Brain pericyte (primary cell): Measurements from ENCODE around the gene LLGL1.
A peak's percentile ranks its signal among the peaks of the same experiment; 100 is the strongest.

Experiments used
- DNase-seq: peaks from one replicate; pipeline ENCODE4 v3.0.0-alpha.2; 2012; ENCODE audit warnings: low read depth, low spot score

LLGL1 gene

GRCh38 chr17:18229771-18230170 lies 4.3 kb downstream of the LLGL1 start:
- no peak for DNase-seq

GRCh38 chr17:18230288-18231141 lies 5.1 kb downstream of the LLGL1 start:
- no peak for DNase-seq

GRCh38 chr17:18231164-18231563 lies 5.7 kb downstream of the LLGL1 start:
- no peak for DNase-seq

GRCh38 chr17:18233803-18234518 lies 8.5 kb downstream of the LLGL1 start:
- no peak for DNase-seq

DNA sequence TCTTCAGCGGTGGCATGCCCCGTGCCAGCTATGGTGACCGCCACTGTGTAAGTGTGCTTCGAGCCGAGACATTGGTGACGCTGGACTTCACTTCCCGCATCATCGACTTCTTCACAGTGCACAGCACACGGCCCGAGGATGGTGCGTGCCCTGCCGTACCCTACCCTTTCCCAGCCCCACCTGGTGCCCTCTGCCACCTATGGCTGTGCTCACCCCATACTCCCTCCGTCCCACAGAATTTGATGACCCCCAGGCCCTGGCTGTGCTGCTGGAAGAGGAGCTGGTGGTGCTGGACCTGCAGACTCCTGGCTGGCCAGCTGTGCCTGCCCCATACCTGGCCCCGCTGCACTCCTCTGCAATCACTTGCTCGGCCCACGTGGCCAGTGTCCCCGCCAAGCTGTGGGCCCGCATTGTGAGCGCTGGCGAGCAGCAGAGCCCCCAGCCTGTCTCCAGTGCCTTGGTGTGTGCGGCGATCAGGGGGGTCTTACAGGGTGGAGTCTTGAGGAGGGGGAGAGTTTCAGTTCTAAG lies 9.5 kb downstream of the LLGL1 start:
- DNase-seq = no peak

GRCh38 chr17:18235743-18236256 lies 10.4 kb downstream of the LLGL1 start:
- DNase-seq = peak; percentile 38

DNA sequence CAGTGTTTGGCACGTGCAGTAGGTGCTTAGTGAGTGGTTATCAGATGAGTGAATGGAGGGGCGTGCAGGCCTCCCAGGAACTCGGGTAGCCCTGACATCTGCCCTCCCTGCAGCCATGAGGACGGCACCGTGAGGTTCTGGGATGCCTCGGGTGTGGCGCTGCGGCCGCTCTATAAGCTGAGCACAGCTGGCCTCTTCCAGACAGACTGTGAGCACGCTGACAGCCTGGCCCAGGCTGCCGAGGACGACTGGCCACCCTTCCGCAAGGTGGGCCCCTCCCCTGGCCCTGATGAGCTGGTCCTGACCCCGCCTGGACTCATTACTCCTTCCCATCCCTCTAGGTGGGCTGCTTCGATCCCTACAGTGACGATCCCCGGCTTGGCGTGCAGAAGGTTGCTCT lies 11.1 kb downstream of the LLGL1 start:
- DNase-seq = no peak

DNA sequence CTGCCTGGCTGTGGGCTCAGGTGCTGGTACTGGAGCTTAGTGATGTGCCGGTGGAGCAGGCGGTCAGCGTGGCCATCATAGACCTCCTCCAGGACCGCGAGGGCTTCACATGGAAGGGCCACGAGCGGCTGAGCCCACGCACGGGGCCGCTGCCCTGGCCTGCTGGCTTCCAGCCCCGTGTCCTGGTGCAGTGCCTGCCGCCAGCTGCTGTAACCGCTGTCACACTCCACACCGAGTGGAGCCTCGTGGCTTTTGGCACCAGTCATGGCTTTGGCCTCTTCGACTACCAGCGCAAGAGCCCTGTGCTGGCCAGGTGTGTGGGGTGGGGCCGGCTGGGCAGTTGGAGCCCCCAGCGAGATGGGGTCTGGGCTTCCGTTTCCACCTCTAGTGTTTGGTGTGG lies 12.0 kb downstream of the LLGL1 start:
- no peak for DNase-seq

- no peak for DNase-seq
Observed at GRCh38 chr17:18238299-18238698, 12.9 kb downstream of the LLGL1 start.

DNA sequence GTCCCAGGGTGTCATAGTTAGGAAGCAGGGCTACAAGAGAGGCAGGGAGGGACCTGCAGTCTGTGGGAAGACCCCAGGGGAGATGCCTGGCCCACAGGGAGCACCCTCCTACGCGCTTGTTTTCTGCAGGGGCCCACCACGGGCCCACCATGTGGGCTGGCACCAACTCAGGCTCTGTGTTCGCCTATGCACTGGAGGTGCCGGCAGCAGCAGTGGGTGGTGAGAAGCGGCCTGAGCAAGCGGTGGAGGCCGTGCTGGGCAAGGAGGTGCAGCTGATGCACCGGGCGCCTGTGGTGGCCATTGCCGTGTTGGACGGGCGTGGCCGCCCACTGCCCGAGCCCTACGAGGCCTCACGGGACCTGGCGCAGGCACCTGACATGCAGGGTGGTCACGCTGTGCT lies 15.0 kb downstream of the LLGL1 start:
- DNase-seq = no peak

- no peak for DNase-seq
Observed at GRCh38 chr17:18241229-18241871, 15.9 kb downstream of the LLGL1 start.

GRCh38 chr17:18245038-18245776 lies 19.8 kb downstream of the LLGL1 start:
- no peak for DNase-seq

GRCh38 chr17:18246109-18246725 lies 20.8 kb downstream of the LLGL1 start:
- DNase-seq = no peak

- DNase-seq = no peak
Observed at GRCh38 chr17:18246880-18247612, 21.6 kb downstream of the LLGL1 start.

- no peak for DNase-seq
Observed at GRCh38 chr17:18247613-18248001, 22.2 kb downstream of the LLGL1 start.

GRCh38 chr17:18248300-18248731 lies 22.9 kb downstream of the LLGL1 start:
- no peak for DNase-seq

- no peak for DNase-seq
Observed at GRCh38 chr17:18248811-18249210, 23.4 kb downstream of the LLGL1 start.

DNA sequence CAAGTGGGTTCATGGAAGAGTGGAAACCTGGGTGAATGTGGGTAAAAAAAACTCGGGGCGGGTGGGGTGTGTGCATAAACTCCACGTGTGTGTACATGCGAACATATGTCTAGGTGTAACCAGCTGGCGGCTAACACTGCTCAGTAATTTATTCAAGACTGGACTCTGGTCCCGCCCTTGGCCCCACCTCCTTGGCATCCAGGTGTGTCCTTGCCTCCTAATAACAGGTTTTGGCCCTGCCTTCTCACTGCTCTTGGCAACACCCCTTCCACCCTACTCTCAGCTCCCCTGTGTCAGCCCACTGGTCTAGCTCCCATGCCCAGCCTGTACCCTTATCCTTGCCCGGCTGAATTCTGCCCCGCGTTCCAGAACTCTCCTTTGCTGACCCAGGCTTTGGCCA lies 24.8 kb downstream of the LLGL1 start:
- no peak for DNase-seq

- DNase-seq = no peak
Observed at GRCh38 chr17:18250708-18251107, 25.3 kb downstream of the LLGL1 start.

DNA sequence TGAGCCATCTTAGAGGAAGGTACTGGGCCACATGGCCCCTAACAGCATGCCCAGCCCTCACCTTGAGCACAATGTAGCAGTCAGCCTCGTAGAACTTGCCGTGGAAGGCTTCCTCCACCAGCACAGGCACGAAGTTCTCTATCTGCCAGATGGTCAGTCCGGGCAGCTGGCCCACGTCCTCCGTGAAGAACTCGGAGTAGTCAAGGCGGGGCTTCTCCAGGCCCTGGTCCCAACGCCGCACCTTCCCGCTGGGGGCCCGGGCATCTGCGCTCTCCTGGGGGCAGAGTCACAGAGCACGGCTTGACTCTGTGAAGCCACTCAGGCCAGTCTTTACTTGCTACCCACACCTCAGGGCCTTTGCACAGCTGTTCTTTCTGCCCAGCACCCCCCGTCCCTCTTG lies 25.8 kb downstream of the LLGL1 start:
- no peak for DNase-seq
